Endodermal cell (in vitro differentiated cells): ENCODE measurements around the gene COL18A1. TPM values are rescaled to one million over a fixed set of nuclear protein-coding genes. Genes with fewer than 3 reads are reported as not detected.
"Not testable (repeated sequence)": the region's sequence is repeated elsewhere in the genome, so short reads cannot be mapped to it uniquely, and the experiment has no call there.

Source experiments
- DNase-seq: peaks from one replicate; pipeline ENCODE4 v3.0.0-alpha.2; 2017
- H3K27ac ChIP-seq: 2 replicates; pipeline ENCODE4 v1.5.1; 2013; ENCODE audit warnings: mild to moderate bottlenecking, low read depth, low read length, moderate library complexity
- H3K27me3 ChIP-seq: 2 replicates; pipeline ENCODE4 v1.6.1; 2013; ENCODE audit warnings: mild to moderate bottlenecking, low read length, moderate library complexity; ENCODE audit not compliant: insufficient read depth, control insufficient read depth, poor library complexity, severe bottlenecking
- H3K36me3 ChIP-seq: 2 replicates; pipeline ENCODE4 v1.7.0; 2013; ENCODE audit warnings: mild to moderate bottlenecking, low read length, moderate library complexity; ENCODE audit not compliant: control insufficient read depth, insufficient read depth
- H3K4me1 ChIP-seq: one replicate; pipeline ENCODE4 v1.7.0; 2013; ENCODE audit warnings: low read length; ENCODE audit not compliant: control insufficient read depth, insufficient read depth
- H3K4me3 ChIP-seq: 2 replicates; pipeline ENCODE4 v1.5.1; 2013; ENCODE audit warnings: mild to moderate bottlenecking, low read length, moderate library complexity
- H3K9ac ChIP-seq: 2 replicates; pipeline ENCODE4 v1.6.1; 2013; ENCODE audit warnings: mild to moderate bottlenecking, low read length, moderate library complexity; ENCODE audit not compliant: poor library complexity, severe bottlenecking; ENCODE audit errors: extremely low read depth
- H3K9me3 ChIP-seq: 2 replicates; pipeline ENCODE4 v1.6.1; 2013; ENCODE audit warnings: mild to moderate bottlenecking, low read length, moderate library complexity; ENCODE audit not compliant: control insufficient read depth
- H3K27ac Mint-ChIP-seq: 2 replicates; pipeline ENCODE4 v1.8.0; 2020; ENCODE audit warnings: mixed read lengths
- H3K27me3 Mint-ChIP-seq: 2 replicates; pipeline ENCODE4 v1.8.0; 2021; ENCODE audit warnings: mild to moderate bottlenecking, mixed read lengths; ENCODE audit not compliant: insufficient read depth
- H3K36me3 Mint-ChIP-seq: 2 replicates; pipeline ENCODE4 v1.8.0; 2020; ENCODE audit warnings: low read depth, mixed read lengths
- H3K4me1 Mint-ChIP-seq: 2 replicates; pipeline ENCODE4 v1.8.0; 2020; ENCODE audit warnings: mixed read lengths
- H3K4me3 Mint-ChIP-seq: 2 replicates; pipeline ENCODE4 v1.8.0; 2020; ENCODE audit warnings: mild to moderate bottlenecking, moderate library complexity, mixed read lengths
- H3K9me3 Mint-ChIP-seq: 2 replicates; pipeline ENCODE4 v1.8.0; 2020; ENCODE audit warnings: mild to moderate bottlenecking, mixed read lengths
- CTCF ChIP-seq: fragments of 200-600 bp; sonication (generic); conservative IDR thresholded peaks from 2 replicates; pipeline ENCODE4 v1.5.0; 2021; ENCODE audit warnings: antibody characterized with exemption, mild to moderate bottlenecking
- WGBS, 2 experiments: methylation state at CpG; one replicate each; pipeline versions ENCODE4 v1.1.5 to v1.1.7; 2013; ENCODE audit warnings: missing lambda C conversion rate in 2 of 2, mixed read lengths in 1 of 2; ENCODE audit not compliant: insufficient coverage in 1 of 2, insufficient read length in 1 of 2; 5-methylcytosine and 5-hydroxymethylcytosine counted together
- total RNA-seq, 2 donors: library from RNA; stranded (reverse); fragmentation: NEBNext Ultra II Directional in 1 of 2; extraction: Animal tissue kit (Norgen Biotek cat#: 25700) in 1 of 2; gene quantifications; 2 replicates in 1 of 2; 3 replicates in 1 of 2; pipeline ENCODE4 v1.2.1, GENCODE V29; 2021

COL18A1 gene
- total RNA-seq, 2 donors from 2014 or later = 332 to 398 TPM

DNA sequence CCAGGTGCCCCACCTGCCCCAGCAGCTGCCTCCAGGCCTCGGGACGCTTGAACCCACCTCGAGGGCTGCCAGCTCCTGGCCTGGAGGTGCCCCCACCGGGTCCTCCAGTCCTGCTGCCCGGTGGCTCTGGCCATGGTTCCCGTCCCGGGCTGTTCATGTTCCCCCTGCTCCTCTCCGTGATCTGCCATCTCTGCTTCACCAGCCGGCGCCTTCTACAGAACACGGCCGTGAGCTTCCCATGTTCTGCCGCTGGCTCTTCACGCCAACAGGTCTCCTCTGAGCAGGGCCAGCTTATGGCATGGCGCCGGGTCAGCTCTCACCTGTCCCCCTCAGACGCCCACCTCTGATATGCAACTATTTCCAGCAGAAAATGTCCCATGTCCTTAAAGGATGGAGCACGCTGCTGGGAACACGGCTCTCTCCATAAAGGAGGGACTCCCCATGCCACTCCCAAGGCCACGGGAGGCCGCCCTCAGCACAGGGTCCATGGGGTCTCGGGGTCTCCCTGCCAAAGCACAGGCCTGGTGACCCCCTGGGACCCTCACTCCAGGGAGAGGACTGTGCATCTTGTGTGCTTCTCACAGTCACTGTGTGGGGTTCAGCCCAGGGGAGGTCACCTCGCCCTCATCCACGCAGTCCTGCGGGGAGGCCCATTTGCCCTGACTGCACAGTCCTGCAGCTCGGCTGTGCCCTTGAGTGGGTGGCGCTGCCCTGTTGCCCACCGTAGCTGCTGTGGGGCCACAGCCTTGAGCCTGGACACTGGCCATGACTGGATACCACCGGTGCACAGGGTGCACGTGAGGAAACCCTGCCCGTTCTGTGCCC lies 36.7 kb downstream of the COL18A1 start:
- Mint-ChIP-seq H3K27me3 (no peaks in the 10 kb centered on the region), H3K9me3 (peaks cover 9% of the 10 kb centered on the region), H3K27ac (no peak overlapping the region), H3K4me1 (no peaks in the 10 kb centered on the region), H3K4me3 (no peak overlapping the region), H3K36me3 (peaks cover 47% of the 10 kb centered on the region)
- Histone ChIP-seq H3K27ac (no peak overlapping the region), H3K27me3 (no peaks in the 10 kb centered on the region), H3K9ac (no peak overlapping the region), H3K4me3 (no peak overlapping the region), H3K4me1 (no peaks in the 10 kb centered on the region), H3K9me3 (peaks cover 17% of the 10 kb centered on the region), H3K36me3 (peaks cover 42% of the 10 kb centered on the region)
- DNase-seq = no peak
- TF ChIP-seq CTCF = no peak
- WGBS, 2 experiments = 96 to 97% methylated on average over 29 to 31 of the region's 31 CpGs

- H3K4me3 ChIP-seq = no peak overlapping the region
- H3K4me1 ChIP-seq = no peaks in the 10 kb centered on the region
- H3K9me3 ChIP-seq = peaks cover 20% of the 10 kb centered on the region
- peaks cover 48% of the 10 kb centered on the region for H3K36me3 Mint-ChIP-seq
- no peaks in the 10 kb centered on the region for H3K27me3 ChIP-seq
- H3K27me3 Mint-ChIP-seq = no peaks in the 10 kb centered on the region
- DNase-seq = no peak
- 99 to 100% methylated on average over 10 to 13 of the region's 17 CpGs for WGBS, 2 experiments
- TF ChIP-seq CTCF = no peak
- no peak overlapping the region for H3K27ac Mint-ChIP-seq
- no peak overlapping the region for H3K9ac ChIP-seq
- peaks cover 40% of the 10 kb centered on the region for H3K36me3 ChIP-seq
- no peak overlapping the region for H3K4me3 Mint-ChIP-seq
- no peaks in the 10 kb centered on the region for H3K4me1 Mint-ChIP-seq
- H3K9me3 Mint-ChIP-seq = peaks cover 9% of the 10 kb centered on the region
- no peak overlapping the region for H3K27ac ChIP-seq
These were observed 37.3 kb downstream of the COL18A1 start for GRCh38 chr21:45442276-45442675.

DNA sequence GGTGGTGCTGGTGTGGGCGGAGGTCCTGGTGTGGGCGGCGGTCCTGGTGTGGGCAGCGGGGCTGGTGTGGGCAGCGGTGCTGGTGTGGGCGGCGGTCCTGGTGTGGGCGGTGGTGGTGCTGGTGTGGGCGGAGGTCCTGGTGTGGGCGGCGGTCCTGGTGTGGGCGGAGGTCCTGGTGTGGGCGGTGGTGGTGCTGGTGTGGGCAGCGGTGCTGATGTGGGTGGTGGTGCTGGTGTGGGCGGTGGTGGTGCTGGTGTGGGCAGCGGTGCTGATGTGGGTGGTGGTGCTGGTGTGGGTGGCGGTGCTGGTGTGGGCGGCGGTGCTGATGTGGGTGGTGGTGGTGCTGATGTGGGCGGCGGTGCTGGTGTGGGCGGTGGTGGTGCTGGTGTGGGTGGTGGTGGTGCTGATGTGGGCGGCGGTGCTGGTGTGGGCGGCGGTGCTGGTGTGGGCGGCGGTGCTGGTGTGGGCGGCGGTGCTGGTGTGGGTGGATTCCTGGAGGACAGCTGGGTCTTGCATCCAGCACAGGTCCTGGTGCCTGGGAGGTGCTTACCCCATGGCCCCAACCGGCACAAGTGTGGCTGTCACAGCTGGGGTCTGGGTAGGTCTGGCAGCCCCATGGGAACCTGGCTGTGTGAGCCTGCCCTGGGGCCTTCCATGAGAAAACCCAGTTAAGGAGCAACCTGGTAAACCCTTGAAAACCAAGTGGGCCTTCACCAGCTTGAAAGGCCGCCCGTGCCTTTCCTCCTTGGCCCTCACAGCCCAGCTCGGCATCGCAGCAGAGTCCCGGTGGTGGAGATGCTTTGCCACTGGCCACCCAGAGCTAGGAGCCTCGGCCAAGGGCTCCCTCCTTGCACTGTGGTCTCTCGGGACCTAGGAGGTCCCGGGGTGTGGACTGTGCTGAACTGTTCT lies 38.0 kb downstream of the COL18A1 start:
- H3K9ac ChIP-seq, H3K27ac Mint-ChIP-seq, H3K4me1 Mint-ChIP-seq, DNase-seq, H3K27me3 ChIP-seq, H3K4me1 ChIP-seq, H3K4me3 ChIP-seq, H3K27ac ChIP-seq, H3K4me3 Mint-ChIP-seq, H3K27me3 Mint-ChIP-seq, H3K9me3 Mint-ChIP-seq: not testable (repeated sequence)
- Histone ChIP-seq H3K9me3 (peaks cover 20% of the 10 kb centered on the region), H3K36me3 (peaks cover 40% of the 10 kb centered on the region)
- 95 to 97% methylated on average over 8 to 20 of the region's 39 CpGs for WGBS, 2 experiments
- H3K36me3 Mint-ChIP-seq = peaks cover 54% of the 10 kb centered on the region
